ENCODE results near the gene RAB29.

The RAB29 gene

DNA sequence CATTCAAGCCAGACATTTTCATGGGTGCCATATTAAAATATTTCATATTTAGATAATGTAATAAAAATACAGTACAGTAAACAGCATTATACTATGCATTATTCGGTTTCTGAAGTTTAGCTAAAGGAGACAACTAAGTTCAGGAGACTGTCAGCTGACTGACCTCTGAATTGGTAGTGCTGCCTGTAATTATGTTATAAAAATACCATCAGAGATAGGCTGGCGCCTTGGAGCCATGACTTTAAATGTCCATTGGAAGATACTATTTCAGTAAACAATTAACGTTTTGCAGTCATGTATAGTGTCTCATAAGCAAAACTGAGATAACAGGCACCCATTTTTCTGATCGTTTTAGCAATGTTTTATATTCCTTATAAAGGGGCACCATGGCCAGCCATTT is 11.3 kb upstream of the RAB29 start:
- POLR2A ChIA-PET, result interaction anchor here (1.7 kb wide), 1 partner anchor 10 kb away, joined by 5 read pairs; no protein-coding TSS in a partner anchor
- Histone ChIP-seq H3K4me1 (ENCODE audit: control insufficient read depth, insufficient read depth, low read length) (0 out of 2 replicates have a peak, but pooled peaks cover 4% of the 10 kb centered on the region), H3K9me3 (ENCODE audit: control insufficient read depth, insufficient read depth, low read depth, low read length) (no peaks in the 10 kb centered on the region), H3K27ac (ENCODE audit: extremely low read depth, low read depth, low read length) (no peak overlapping the region), H3K4me3 (ENCODE audit: low read depth, low read length) (no peak overlapping the region), H3K36me3 (ENCODE audit: control insufficient read depth in 2 of 2, insufficient read depth in 1 of 2, low read length in 2 of 2) (peaks cover 0 to 20% of the 10 kb centered on the region in 2 experiments; a peak in 1 of 3 replicates)
- CTCF ChIA-PET, result interaction anchor here (0.6 to 9.4 kb wide), 5 partner anchors 69 to 746 kb away, joined by 3 to 155 read pairs (median 3); no protein-coding TSS in a partner anchor
- TF ChIP-seq, protein P1, sequence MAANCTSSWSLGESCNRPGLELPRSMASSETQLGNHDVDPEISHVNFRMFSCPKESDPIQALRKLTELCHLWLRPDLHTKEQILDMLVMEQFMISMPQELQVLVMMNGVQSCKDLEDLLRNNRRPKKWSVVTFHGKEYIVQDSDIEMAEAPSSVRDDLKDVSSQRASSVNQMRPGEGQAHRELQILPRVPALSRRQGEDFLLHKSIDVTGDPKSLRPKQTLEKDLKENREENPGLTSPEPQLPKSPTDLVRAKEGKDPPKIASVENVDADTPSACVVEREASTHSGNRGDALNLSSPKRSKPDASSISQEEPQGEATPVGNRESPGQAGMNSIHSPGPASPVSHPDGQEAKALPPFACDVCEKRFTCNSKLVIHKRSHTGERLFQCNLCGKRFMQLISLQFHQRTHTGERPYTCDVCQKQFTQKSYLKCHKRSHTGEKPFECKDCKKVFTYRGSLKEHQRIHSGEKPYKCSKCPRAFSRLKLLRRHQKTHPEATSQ (tag by site-specific recombination; IDR thresholded peaks at IDR 0.05), result no peak

DNA sequence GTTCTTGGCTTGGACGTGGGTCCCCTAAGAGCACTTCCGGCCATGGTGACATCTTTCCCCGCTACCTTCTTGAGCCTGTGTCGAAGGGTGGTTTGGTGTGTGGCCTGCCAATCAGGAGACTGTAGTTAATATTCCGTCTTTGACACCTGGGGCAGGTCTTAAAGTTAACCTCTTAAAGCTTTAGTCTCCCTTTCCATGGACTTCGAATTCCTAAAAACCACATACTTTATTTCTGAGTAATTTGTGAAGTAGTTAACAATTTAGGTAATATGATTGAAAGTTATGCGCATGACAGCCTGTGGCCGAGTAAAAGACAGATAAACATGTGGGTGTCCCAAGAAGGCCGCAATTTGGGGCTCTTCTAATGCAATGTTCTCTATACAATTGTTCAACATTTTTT is 10.2 kb upstream of the RAB29 start:
- CTCF ChIA-PET, result interaction anchor here (1.1 kb wide), 3 partner anchors 9 to 192 kb away, joined by 4 to 5 read pairs (median 4); no protein-coding TSS in a partner anchor
- POLR2A ChIA-PET, result interaction anchor here (0.7 to 1.2 kb wide), 3 partner anchors 10 to 20 kb away, joined by 3 to 12 read pairs (median 4); partner anchors contain the start of gene RAB29

DNA sequence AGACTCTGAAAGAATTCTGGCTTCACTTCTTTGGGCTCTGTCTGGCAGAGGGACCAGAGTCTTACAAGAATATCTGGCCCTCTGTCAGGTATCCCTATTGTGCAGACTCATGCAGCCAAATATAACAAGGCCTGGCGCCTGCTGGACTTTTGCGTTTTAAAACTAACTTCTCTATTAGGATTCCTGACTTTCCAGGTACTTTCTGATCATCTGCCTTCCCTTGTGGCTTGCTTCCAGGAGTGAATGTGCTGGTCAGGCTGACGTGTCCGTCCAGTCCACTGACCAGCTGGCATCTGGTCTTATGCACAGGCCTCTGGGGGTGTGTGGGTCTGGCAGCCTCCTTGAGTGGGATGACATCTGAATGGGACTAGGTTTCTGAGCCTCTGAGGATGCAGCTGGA is 8.6 kb upstream of the RAB29 start:
- no peaks in the 10 kb centered on the region for H3K36me3 ChIP-seq (ENCODE audit: control insufficient read depth in 2 of 2, insufficient read depth in 1 of 2, low read length in 2 of 2)
- H3K4me1 ChIP-seq (ENCODE audit: control insufficient read depth, insufficient read depth, low read length), result 0 out of 2 replicates have a peak, but pooled peaks cover 4% of the 10 kb centered on the region
- ChIA-PET POLR2A (interaction anchor here (1.2 kb wide), 1 partner anchor 9 kb away, joined by 3 read pairs; the partner anchor contains the start of gene RAB29), CTCF (interaction anchor here (0.7 to 3.0 kb wide), 2 partner anchors 8 to 9 kb away, joined by 4 to 14 read pairs; no protein-coding TSS in a partner anchor)
- no peak overlapping the region for H3K4me3 ChIP-seq (ENCODE audit: low read depth, low read length)
- H3K27ac ChIP-seq (ENCODE audit: extremely low read depth, low read depth, low read length), result no peak overlapping the region
- no peaks in the 10 kb centered on the region for H3K9me3 ChIP-seq (ENCODE audit: control insufficient read depth, insufficient read depth, low read depth, low read length)
- no peak for TF ChIP-seq ZNF558 (tag by site-specific recombination; IDR thresholded peaks at IDR 0.05)
- TF ChIP-seq ZNF610 (tag by site-specific recombination; IDR thresholded peaks at IDR 0.05; ENCODE audit: borderline replicate concordance), result no peak
- no peak for TF ChIP-seq ZNF768 (tag by site-specific recombination; IDR thresholded peaks at IDR 0.05)
- TF ChIP-seq ZEB2 (tag by site-specific recombination; IDR thresholded peaks at IDR 0.05), result no peak
- no peak for TF ChIP-seq ZIC2 (tag by site-specific recombination; IDR thresholded peaks at IDR 0.05)
- no peak for TF ChIP-seq REPIN1 (tag by site-specific recombination; IDR thresholded peaks at IDR 0.05; ENCODE audit: low read depth)
- TF ChIP-seq ZBTB20 (tag by site-specific recombination; IDR thresholded peaks at IDR 0.05), result no peak
- TF ChIP-seq ZNF426 (tag by site-specific recombination; IDR thresholded peaks at IDR 0.05), result no peak
- TF ChIP-seq ZNF658 (tag by site-specific recombination; IDR thresholded peaks at IDR 0.05), result no peak
- TF ChIP-seq ZNF654 (tag by site-specific recombination; IDR thresholded peaks at IDR 0.05; ENCODE audit: low read depth), result no peak

More for the DNA sequence above, 10.2 kb upstream of the RAB29 start:
- TF ChIP-seq KLF1 (tag by site-specific recombination; IDR thresholded peaks at IDR 0.05), result no peak
- 0 out of 2 replicates have a peak, but pooled peaks cover 4% of the 10 kb centered on the region for H3K4me1 ChIP-seq (ENCODE audit: control insufficient read depth, insufficient read depth, low read length)
- H3K4me3 ChIP-seq (ENCODE audit: low read depth, low read length), result no peak overlapping the region
- H3K36me3 ChIP-seq (ENCODE audit: control insufficient read depth in 2 of 2, insufficient read depth in 1 of 2, low read length in 2 of 2), result peaks cover 0 to 9% of the 10 kb centered on the region in 2 experiments; a peak in 1 of 3 replicates
- no peaks in the 10 kb centered on the region for H3K9me3 ChIP-seq (ENCODE audit: control insufficient read depth, insufficient read depth, low read depth, low read length)
- no peak overlapping the region for H3K27ac ChIP-seq (ENCODE audit: extremely low read depth, low read depth, low read length)

DNA sequence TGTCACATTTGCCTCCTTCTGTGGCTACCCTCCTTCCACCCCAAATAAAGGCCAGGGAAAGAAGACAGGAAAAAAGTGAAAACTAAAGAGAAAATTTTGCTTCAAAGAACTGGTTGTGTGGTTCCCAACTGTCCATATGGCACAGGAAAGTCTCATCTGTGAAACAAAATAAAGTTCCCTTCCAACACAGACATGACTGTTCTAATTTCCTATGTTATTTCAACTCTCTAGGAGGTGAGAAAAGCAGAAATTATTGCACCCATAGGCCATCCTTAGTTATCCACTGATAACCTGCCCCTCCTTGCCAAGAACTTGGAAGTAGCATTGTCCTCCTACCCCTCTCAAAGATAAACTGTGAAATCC is 8.1 kb upstream of the RAB29 start:
- POLR2A ChIA-PET, result no interaction called here

More for the DNA sequence above, 8.1 kb upstream of the RAB29 start:
- Histone ChIP-seq H3K4me3 (ENCODE audit: low read depth, low read length) (no peak overlapping the region), H3K4me1 (ENCODE audit: control insufficient read depth, insufficient read depth, low read length) (0 out of 2 replicates have a peak, but pooled peaks cover 4% of the 10 kb centered on the region), H3K9me3 (ENCODE audit: control insufficient read depth, insufficient read depth, low read depth, low read length) (no peaks in the 10 kb centered on the region), H3K27ac (ENCODE audit: extremely low read depth, low read depth, low read length) (no peak overlapping the region), H3K36me3 (ENCODE audit: control insufficient read depth in 2 of 2, insufficient read depth in 1 of 2, low read length in 2 of 2) (no peaks in the 10 kb centered on the region)
- CTCF ChIA-PET, result interaction anchor here (1.5 to 3.0 kb wide), 2 partner anchors 8 to 125 kb away, joined by 4 to 14 read pairs; no protein-coding TSS in a partner anchor
- TF ChIP-seq ZNF596 (tag by site-specific recombination; IDR thresholded peaks at IDR 0.05) (no peak), ZNF530 (tag by site-specific recombination; IDR thresholded peaks at IDR 0.05; ENCODE audit: low read depth) (no peak), OVOL3 (tag by site-specific recombination; IDR thresholded peaks at IDR 0.05) (no peak), GFI1B (tag by site-specific recombination; IDR thresholded peaks at IDR 0.05) (no peak), ZNF549 (tag by site-specific recombination; IDR thresholded peaks at IDR 0.05) (no peak), YY1 (tag by site-specific recombination; IDR thresholded peaks at IDR 0.05) (no peak), ZNF514 (tag by site-specific recombination; IDR thresholded peaks at IDR 0.05) (no peak), ZNF48 (tag by site-specific recombination; IDR thresholded peaks at IDR 0.05) (no peak), HOXD13 (CRISPR knock-in tag; IDR thresholded peaks at IDR 0.05; ENCODE audit: borderline replicate concordance) (no peak), REPIN1 (tag by site-specific recombination; IDR thresholded peaks at IDR 0.05; ENCODE audit: low read depth) (no peak), ZNF747 (tag by site-specific recombination; IDR thresholded peaks at IDR 0.05) (no peak), ZNF707 (tag by site-specific recombination; IDR thresholded peaks at IDR 0.05) (no peak)

All from HEK293 (cell line).